Esophagus (tissue), 2 donors: ENCODE data around the gene IAH1. TPM values are rescaled to one million over a fixed set of nuclear protein-coding genes. Genes with fewer than 3 reads are reported as not detected.
"Not testable (repeated sequence)": the region's sequence is repeated elsewhere in the genome, so short reads cannot be mapped to it uniquely, and the experiment has no call there.

Experiments
- H3K27ac ChIP-seq, 2 donors: one replicate each; pipeline ENCODE4 v1.5.1; 2013; ENCODE audit warnings: low read depth in 2 of 2, mild to moderate bottlenecking in 2 of 2, inconsistent platforms in 1 of 2, low read length in 1 of 2, moderate library complexity in 1 of 2
- H3K27me3 ChIP-seq, 2 donors: one replicate each; pipeline ENCODE4 v1.6.1; 2013; ENCODE audit warnings: low read length in 2 of 2, control low read depth in 1 of 2, mild to moderate bottlenecking in 1 of 2; ENCODE audit not compliant: insufficient read depth in 2 of 2, control insufficient read depth in 1 of 2
- H3K36me3 ChIP-seq, 2 donors: one replicate each; pipeline ENCODE4 v1.6.1; 2013; ENCODE audit warnings: low read length in 1 of 2; ENCODE audit not compliant: control insufficient read depth in 2 of 2, insufficient read depth in 2 of 2
- H3K4me1 ChIP-seq, 2 donors: one replicate each; pipeline ENCODE4 v1.6.1; 2013; ENCODE audit warnings: low read length in 1 of 2; ENCODE audit not compliant: control insufficient read depth in 2 of 2, insufficient read depth in 2 of 2
- H3K4me3 ChIP-seq, 2 donors: one replicate each; pipeline ENCODE4 v1.5.1; 2013; ENCODE audit warnings: low read length in 2 of 2, mild to moderate bottlenecking in 2 of 2, low read depth in 1 of 2, moderate library complexity in 1 of 2
- H3K9me3 ChIP-seq, 2 donors: one replicate each; pipeline ENCODE4 v1.6.1; 2013; ENCODE audit warnings: mild to moderate bottlenecking in 2 of 2, low read depth in 1 of 2, low read length in 1 of 2, moderate library complexity in 1 of 2; ENCODE audit not compliant: control insufficient read depth in 2 of 2, insufficient read depth in 1 of 2
- WGBS, 2 donors: extraction: QIAGEN DNeasy Blood & Tissue Kit; methylation state at CpG; one replicate each; pipeline ENCODE4 v1.1.7; 2013; 5-methylcytosine and 5-hydroxymethylcytosine counted together
- polyA plus RNA-seq, 2 donors: library from polyadenylated mRNA; stranded (reverse); fragments of 200-250 nt; gene quantifications; one replicate each; pipeline ENCODE4 v1.2.3, GENCODE V29; 2013
- donor health status: healthy with polysubstance abuse.
- donor health status: Bipolar disorder and iron deficiency.

The IAH1 gene
- polyA plus RNA-seq, 2 donors, result 36.2 to 42.2 TPM

GRCh38 chr2:9488583-9489547 is 14.5 kb downstream of the IAH1 start:
- 100% methylated on average over 1 of the region's 1 CpG for WGBS, 2 donors
- no peak overlapping the region for H3K27ac ChIP-seq

GRCh38 chr2:9490789-9491188 is 16.4 kb downstream of the IAH1 start:
- no peaks in the 10 kb centered on the region for H3K27me3 ChIP-seq
- H3K36me3 ChIP-seq, result peaks cover 15 to 24% of the 10 kb centered on the region in 2 donors
- 75 to 79% methylated on average over 2 of the region's 2 CpGs for WGBS, 2 donors
- no peak overlapping the region for H3K27ac ChIP-seq
- H3K4me1 ChIP-seq, result no peaks in the 10 kb centered on the region
- H3K9me3 ChIP-seq, result no peaks in the 10 kb centered on the region
- no peak overlapping the region for H3K4me3 ChIP-seq

More at GRCh38 chr2:9488583-9489547, 14.5 kb downstream of the IAH1 start:
- no peak overlapping the region for H3K4me3 ChIP-seq
- H3K27me3 ChIP-seq, result no peaks in the 10 kb centered on the region
- peaks cover 25 to 32% of the 10 kb centered on the region in 2 donors for H3K36me3 ChIP-seq
- H3K9me3 ChIP-seq, result no peaks in the 10 kb centered on the region
- H3K4me1 ChIP-seq, result no peaks in the 10 kb centered on the region

GRCh38 chr2:9492927-9493326 is 18.6 kb downstream of the IAH1 start:
- Histone ChIP-seq H3K27ac (no peak overlapping the region), H3K36me3 (peaks cover 21 to 28% of the 10 kb centered on the region in 2 donors), H3K4me3 (no peak overlapping the region), H3K9me3 (no peaks in the 10 kb centered on the region), H3K27me3 (no peaks in the 10 kb centered on the region), H3K4me1 (no peaks in the 10 kb centered on the region)
- WGBS, 2 donors, result 54 to 68% methylated on average over 2 of the region's 2 CpGs

GRCh38 chr2:9493478-9493877 is 19.1 kb downstream of the IAH1 start:
- WGBS, 2 donors, result 74 to 78% methylated on average over 3 of the region's 3 CpGs
- H3K4me3 ChIP-seq, result no peak overlapping the region
- H3K9me3 ChIP-seq, result no peaks in the 10 kb centered on the region
- H3K4me1 ChIP-seq, result no peaks in the 10 kb centered on the region
- H3K27ac ChIP-seq, result no peak overlapping the region
- H3K36me3 ChIP-seq, result peaks cover 24 to 28% of the 10 kb centered on the region in 2 donors
- H3K27me3 ChIP-seq, result no peaks in the 10 kb centered on the region

- WGBS, 2 donors, result 83 to 87% methylated on average over 1 of the region's 1 CpG
- Histone ChIP-seq H3K27ac (no peak overlapping the region), H3K4me3 (no peak overlapping the region), H3K27me3 (no peaks in the 10 kb centered on the region), H3K9me3 (no peaks in the 10 kb centered on the region), H3K4me1 (no peaks in the 10 kb centered on the region), H3K36me3 (peaks cover 24 to 28% of the 10 kb centered on the region in 2 donors)
Observed at GRCh38 chr2:9494081-9494480, 19.7 kb downstream of the IAH1 start.

- H3K4me3 ChIP-seq, result no peak overlapping the region
- peaks cover 13 to 20% of the 10 kb centered on the region in 2 donors for H3K36me3 ChIP-seq
- H3K27me3 ChIP-seq, result no peaks in the 10 kb centered on the region
- no peaks in the 10 kb centered on the region for H3K4me1 ChIP-seq
- 80 to 86% methylated on average over 4 of the region's 4 CpGs for WGBS, 2 donors
- H3K27ac ChIP-seq, result peak overlapping the region in 1 of 2 donors; percentile 38
- no peaks in the 10 kb centered on the region for H3K9me3 ChIP-seq
Observed at GRCh38 chr2:9497017-9497416, 22.7 kb downstream of the IAH1 start.

GRCh38 chr2:9498210-9498609 is 23.9 kb downstream of the IAH1 start:
- Histone ChIP-seq H3K9me3 (no peaks in the 10 kb centered on the region), H3K4me1 (no peaks in the 10 kb centered on the region), H3K36me3 (peaks cover 15 to 17% of the 10 kb centered on the region in 2 donors), H3K27me3 (no peaks in the 10 kb centered on the region), H3K4me3 (no peak overlapping the region), H3K27ac (no peak overlapping the region)
- WGBS, 2 donors, result 61 to 74% methylated on average over 1 of the region's 1 CpG

GRCh38 chr2:9508931-9509330 is 34.6 kb downstream of the IAH1 start:
- Histone ChIP-seq H3K36me3 (peaks cover 2 to 12% of the 10 kb centered on the region in 2 donors), H3K27me3 (no peaks in the 10 kb centered on the region), H3K4me1 (no peaks in the 10 kb centered on the region), H3K9me3 (no peaks in the 10 kb centered on the region), H3K27ac (no peak overlapping the region), H3K4me3 (no peak overlapping the region)
- WGBS, 2 donors, result 19 to 24% methylated on average over 1 of the region's 1 CpG

GRCh38 chr2:9513946-9514345 is 39.6 kb downstream of the IAH1 start:
- H3K27me3 ChIP-seq, H3K4me1 ChIP-seq, H3K27ac ChIP-seq, H3K9me3 ChIP-seq, H3K4me3 ChIP-seq: not testable (repeated sequence)
- WGBS, 2 donors, result 99 to 100% methylated on average over 3 of the region's 3 CpGs
- H3K36me3 ChIP-seq, result peaks cover 11 to 15% of the 10 kb centered on the region in 2 donors
